ENCODE data around the gene OR5D18.

GRCh38 chr11:55838452-55838851 lies 19.0 kb downstream of the OR5D18 start, which contains the start of gene OR5D16:
- TF ChIP-seq CTCF (IDR thresholded peaks at IDR 0.05) (no peak), POLR2A (IDR thresholded peaks at IDR 0.05) (no peak)
